GM23338 (cell line): Measurements from ENCODE around the gene CNTNAP2. TPM values are rescaled to one million over a fixed set of nuclear protein-coding genes. Genes with fewer than 3 reads are reported as not detected.

Experiments
- ATAC-seq: fragments of 200-7000 bp; cut with Tn5 transposase; 3 replicates; pipeline ENCODE4 v1.9.1; 2020
- DNase-seq: peaks from one replicate; pipeline ENCODE4 v3.0.0-alpha.2; 2015; ENCODE audit warnings: low spot score
- H2AFZ ChIP-seq: fragments of 200-600 bp; sonication (generic); 2 replicates; pipeline ENCODE4 v1.8.0; 2016; ENCODE audit warnings: antibody characterized with exemption, mild to moderate bottlenecking, moderate library complexity
- H3F3A ChIP-seq: fragments of 200-600 bp; sonication (generic); replicated peaks from 2 replicates; pipeline ENCODE4 v1.8.0; 2017; ENCODE audit warnings: antibody characterized with exemption, mixed run types, low read depth
- H3K27ac ChIP-seq: fragments of 200-600 bp; sonication (generic); 2 replicates; pipeline ENCODE4 v1.6.1; 2016; ENCODE audit warnings: low read depth
- H3K27me3 ChIP-seq: fragments of 200-600 bp; sonication (generic); 2 replicates; pipeline ENCODE4 v1.8.0; 2016; ENCODE audit warnings: mild to moderate bottlenecking, mixed run types, moderate library complexity; ENCODE audit not compliant: insufficient read depth
- H3K36me3 ChIP-seq: fragments of 200-600 bp; sonication (generic); 2 replicates; pipeline ENCODE4 v1.8.0; 2016; ENCODE audit warnings: mild to moderate bottlenecking; ENCODE audit not compliant: insufficient read depth
- H3K4me1 ChIP-seq: fragments of 200-600 bp; sonication (generic); 2 replicates; pipeline ENCODE4 v1.8.0; 2016; ENCODE audit warnings: mild to moderate bottlenecking, moderate library complexity; ENCODE audit not compliant: insufficient read depth
- H3K4me2 ChIP-seq: fragments of 200-600 bp; sonication (generic); 2 replicates; pipeline ENCODE4 v1.7.1; 2017; ENCODE audit warnings: mixed run types
- H3K4me3 ChIP-seq: fragments of 200-600 bp; sonication (generic); 2 replicates; pipeline ENCODE4 v1.6.1; 2016; ENCODE audit warnings: mixed run types
- H3K79me2 ChIP-seq: fragments of 200-600 bp; sonication (generic); replicated peaks from 2 replicates; pipeline ENCODE4 v1.8.0; 2017; ENCODE audit warnings: mild to moderate bottlenecking; ENCODE audit not compliant: insufficient read depth
- H3K9me2 ChIP-seq: fragments of 200-600 bp; sonication (generic); 2 replicates; pipeline ENCODE4 v1.8.0; 2017; ENCODE audit not compliant: insufficient read depth
- H4K20me1 ChIP-seq: fragments of 200-600 bp; sonication (generic); replicated peaks from 2 replicates; pipeline ENCODE4 v1.8.0; 2017; ENCODE audit warnings: mild to moderate bottlenecking; ENCODE audit not compliant: insufficient read depth
- H3K27ac Mint-ChIP-seq: 2 replicates; pipeline ENCODE4 v1.8.0; 2020; ENCODE audit warnings: inconsistent platforms, mild to moderate bottlenecking, moderate library complexity, mixed read lengths
- H3K27me3 Mint-ChIP-seq: 3 replicates; pipeline ENCODE4 v1.8.0; 2022; ENCODE audit warnings: low read depth, mild to moderate bottlenecking, moderate library complexity, mixed read lengths, inconsistent platforms; ENCODE audit not compliant: insufficient read depth, poor library complexity
- H3K36me3 Mint-ChIP-seq: 3 replicates; pipeline ENCODE4 v1.8.0; 2021; ENCODE audit warnings: low read depth, mild to moderate bottlenecking, inconsistent platforms, moderate library complexity, mixed read lengths
- H3K4me1 Mint-ChIP-seq: 3 replicates; pipeline ENCODE4 v1.8.0; 2020; ENCODE audit warnings: mild to moderate bottlenecking, inconsistent platforms, mixed read lengths
- H3K4me3 Mint-ChIP-seq: 3 replicates; pipeline ENCODE4 v1.8.0; 2021; ENCODE audit warnings: moderate library complexity, mild to moderate bottlenecking, inconsistent platforms, mixed read lengths
- H3K9me3 Mint-ChIP-seq: 3 replicates; pipeline ENCODE4 v1.8.0; 2020; ENCODE audit warnings: moderate library complexity, mild to moderate bottlenecking, inconsistent platforms, mixed read lengths
- POLR2AphosphoS5 ChIP-seq: IDR thresholded peaks from 2 replicates; pipeline ENCODE4 v1.6.1; 2016; ENCODE audit warnings: antibody characterized with exemption, low read depth
- REST ChIP-seq: IDR thresholded peaks from one replicate; pipeline ENCODE4 v1.6.1; 2018; ENCODE audit warnings: antibody characterized with exemption; ENCODE audit not compliant: unreplicated experiment
- ZNF331 ChIP-seq: fragments of 250-450 bp; sonication (Bioruptor Pico); IDR thresholded peaks from 2 replicates; pipeline ENCODE4 v1.5.0; 2020; ENCODE audit warnings: low read depth, mild to moderate bottlenecking, moderate library complexity
- polyA plus RNA-seq: library from polyadenylated mRNA; unstranded; fragments of >200 nt; fragmentation: Nextera tagmentation; extraction: Ambion mirVana; gene quantifications from 2 replicates; pipeline ENCODE4 v1.2.1, GENCODE V29; 2016
- total RNA-seq: library from RNA; depleted of rRNA; stranded (reverse); fragments of >200 nt; shearing (Covaris generic); gene quantifications from 2 replicates; pipeline ENCODE4 v1.2.3, GENCODE V29; 2014
- TF ChIP-seq, protein P1 (sequence below): IDR thresholded peaks from 2 replicates; pipeline ENCODE4 v1.6.1; 2016; ENCODE audit warnings: antibody characterized with exemption
- TF ChIP-seq, protein P2 (sequence below), 2 experiments: fragments of 200-600 bp in 1 of 2; sonication (generic) in 1 of 2; conservative IDR thresholded peaks; 2 replicates each; pipeline versions ENCODE4 v1.5.1 to v1.6.1; 2016 to 2017; ENCODE audit warnings: antibody characterized with exemption in 2 of 2, low read depth in 2 of 2, mild to moderate bottlenecking in 2 of 2, moderate library complexity in 1 of 2

Gene CNTNAP2
- total and polyA plus RNA-seq, 2 experiments from 2014 or later: 38.2 to 61.3 TPM

DNA sequence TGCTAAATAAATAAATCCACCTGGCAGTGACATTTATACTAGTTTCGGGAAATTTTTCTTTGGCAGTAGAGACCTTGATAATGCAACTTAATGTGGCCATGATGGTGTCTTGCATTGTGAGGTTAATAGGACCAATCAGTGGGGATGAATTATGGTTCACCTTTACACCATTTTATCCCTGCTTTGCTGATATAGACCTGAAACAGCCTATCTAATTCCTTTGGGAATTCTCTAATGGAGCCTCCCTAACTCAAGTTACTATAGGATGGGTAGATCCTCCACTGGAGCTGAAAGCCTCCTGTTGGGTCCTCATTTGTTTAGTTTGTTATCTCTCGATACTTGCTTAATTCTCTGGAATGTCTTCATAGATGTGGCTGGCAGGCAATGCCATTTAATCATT, 276.7 kb downstream of the CNTNAP2 start:
- no peaks in the 10 kb centered on the region for H3K79me2 ChIP-seq
- no peaks in the 10 kb centered on the region for H3K36me3 ChIP-seq
- H3F3A ChIP-seq: no peaks in the 10 kb centered on the region
- H3K4me2 ChIP-seq: no peak overlapping the region
- Mint-ChIP-seq H3K4me3 (no peak overlapping the region), H3K4me1 (no peaks in the 10 kb centered on the region), H3K27ac (no peak overlapping the region), H3K27me3 (no peaks in the 10 kb centered on the region), H3K9me3 (peaks cover 3% of the 10 kb centered on the region; the same call in 2 of the 3 replicates), H3K36me3 (no peaks in the 10 kb centered on the region; the same call in 2 of the 3 replicates)
- H3K27me3 ChIP-seq: no peaks in the 10 kb centered on the region
- TF ChIP-seq REST: no peak
- TF ChIP-seq, protein P1, sequence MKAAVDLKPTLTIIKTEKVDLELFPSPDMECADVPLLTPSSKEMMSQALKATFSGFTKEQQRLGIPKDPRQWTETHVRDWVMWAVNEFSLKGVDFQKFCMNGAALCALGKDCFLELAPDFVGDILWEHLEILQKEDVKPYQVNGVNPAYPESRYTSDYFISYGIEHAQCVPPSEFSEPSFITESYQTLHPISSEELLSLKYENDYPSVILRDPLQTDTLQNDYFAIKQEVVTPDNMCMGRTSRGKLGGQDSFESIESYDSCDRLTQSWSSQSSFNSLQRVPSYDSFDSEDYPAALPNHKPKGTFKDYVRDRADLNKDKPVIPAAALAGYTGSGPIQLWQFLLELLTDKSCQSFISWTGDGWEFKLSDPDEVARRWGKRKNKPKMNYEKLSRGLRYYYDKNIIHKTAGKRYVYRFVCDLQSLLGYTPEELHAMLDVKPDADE: no peak
- no peak for TF ChIP-seq POLR2AphosphoS5
- TF ChIP-seq, protein P2, sequence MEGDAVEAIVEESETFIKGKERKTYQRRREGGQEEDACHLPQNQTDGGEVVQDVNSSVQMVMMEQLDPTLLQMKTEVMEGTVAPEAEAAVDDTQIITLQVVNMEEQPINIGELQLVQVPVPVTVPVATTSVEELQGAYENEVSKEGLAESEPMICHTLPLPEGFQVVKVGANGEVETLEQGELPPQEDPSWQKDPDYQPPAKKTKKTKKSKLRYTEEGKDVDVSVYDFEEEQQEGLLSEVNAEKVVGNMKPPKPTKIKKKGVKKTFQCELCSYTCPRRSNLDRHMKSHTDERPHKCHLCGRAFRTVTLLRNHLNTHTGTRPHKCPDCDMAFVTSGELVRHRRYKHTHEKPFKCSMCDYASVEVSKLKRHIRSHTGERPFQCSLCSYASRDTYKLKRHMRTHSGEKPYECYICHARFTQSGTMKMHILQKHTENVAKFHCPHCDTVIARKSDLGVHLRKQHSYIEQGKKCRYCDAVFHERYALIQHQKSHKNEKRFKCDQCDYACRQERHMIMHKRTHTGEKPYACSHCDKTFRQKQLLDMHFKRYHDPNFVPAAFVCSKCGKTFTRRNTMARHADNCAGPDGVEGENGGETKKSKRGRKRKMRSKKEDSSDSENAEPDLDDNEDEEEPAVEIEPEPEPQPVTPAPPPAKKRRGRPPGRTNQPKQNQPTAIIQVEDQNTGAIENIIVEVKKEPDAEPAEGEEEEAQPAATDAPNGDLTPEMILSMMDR (conservative IDR thresholded peaks at IDR 0.05; ENCODE audit: low read depth in 2 of 2): no peak
- no peaks in the 10 kb centered on the region for H3K9me2 ChIP-seq
- DNase-seq (no peak), ATAC-seq (no peak)
- no peak overlapping the region for H2AFZ ChIP-seq
- no peak overlapping the region for H3K27ac ChIP-seq
- H3K4me3 ChIP-seq: no peak overlapping the region
- no peaks in the 10 kb centered on the region for H3K4me1 ChIP-seq
- no peaks in the 10 kb centered on the region for H4K20me1 ChIP-seq

- Mint-ChIP-seq H3K4me3 (no peak overlapping the region), H3K27me3 (no peaks in the 10 kb centered on the region), H3K36me3 (no peaks in the 10 kb centered on the region; the same call in 2 of the 3 replicates), H3K27ac (no peak overlapping the region), H3K4me1 (no peaks in the 10 kb centered on the region), H3K9me3 (peaks cover 6% of the 10 kb centered on the region; the same call in 2 of the 3 replicates)
- no peak overlapping the region for H3K4me3 ChIP-seq
- H3K27ac ChIP-seq: no peak overlapping the region
- TF ChIP-seq ZNF331 (CRISPR knock-in tag): no peak
- no peaks in the 10 kb centered on the region for H4K20me1 ChIP-seq
- no peaks in the 10 kb centered on the region for H3F3A ChIP-seq
- DNase-seq: no peak
- H3K9me2 ChIP-seq: no peaks in the 10 kb centered on the region
- no peaks in the 10 kb centered on the region for H3K4me1 ChIP-seq
- no peak overlapping the region for H3K4me2 ChIP-seq
- no peaks in the 10 kb centered on the region for H3K27me3 ChIP-seq
- H2AFZ ChIP-seq: no peak overlapping the region
- no peak for ATAC-seq
- H3K79me2 ChIP-seq: no peaks in the 10 kb centered on the region
- H3K36me3 ChIP-seq: no peaks in the 10 kb centered on the region
These were observed 280.5 kb downstream of the CNTNAP2 start for GRCh38 chr7:146397141-146397540.
